HUES64 (cell line): ENCODE results near the gene NPTXR.
A peak's percentile ranks its signal among the peaks of the same experiment; 100 is the strongest.

Experiments used
- H3K27ac ChIP-seq: 2 replicates; pipeline ENCODE4 v1.7.0; 2013; ENCODE audit warnings: low read depth, low read length, inconsistent platforms
- H3K27me3 ChIP-seq: 2 replicates; pipeline ENCODE4 v1.6.1; 2013; ENCODE audit warnings: mild to moderate bottlenecking, low read length; ENCODE audit not compliant: insufficient read depth
- H3K36me3 ChIP-seq: 2 replicates; pipeline ENCODE4 v1.6.1; 2013; ENCODE audit warnings: mild to moderate bottlenecking, low read length; ENCODE audit not compliant: insufficient read depth
- H3K4me1 ChIP-seq: 2 replicates; pipeline ENCODE4 v1.6.1; 2013; ENCODE audit warnings: mild to moderate bottlenecking, low read length, moderate library complexity; ENCODE audit not compliant: insufficient read depth
- H3K4me3 ChIP-seq: 2 replicates; pipeline ENCODE4 v1.5.1; 2013; ENCODE audit warnings: mild to moderate bottlenecking, low read length, moderate library complexity
- H3K9ac ChIP-seq: 2 replicates; pipeline ENCODE4 v1.6.1; 2013; ENCODE audit warnings: mild to moderate bottlenecking, low read depth, low read length
- H3K9me3 ChIP-seq: 2 replicates; pipeline ENCODE4 v1.6.1; 2013; ENCODE audit warnings: low read depth, low read length; ENCODE audit not compliant: insufficient read depth
- WGBS: fragments of 150-250, 120-280 bp; methylation state at CpG from one replicate; pipeline ENCODE4 v1.1.7; 2013; ENCODE audit warnings: missing lambda C conversion rate; 5-methylcytosine and 5-hydroxymethylcytosine counted together

The NPTXR gene

DNA sequence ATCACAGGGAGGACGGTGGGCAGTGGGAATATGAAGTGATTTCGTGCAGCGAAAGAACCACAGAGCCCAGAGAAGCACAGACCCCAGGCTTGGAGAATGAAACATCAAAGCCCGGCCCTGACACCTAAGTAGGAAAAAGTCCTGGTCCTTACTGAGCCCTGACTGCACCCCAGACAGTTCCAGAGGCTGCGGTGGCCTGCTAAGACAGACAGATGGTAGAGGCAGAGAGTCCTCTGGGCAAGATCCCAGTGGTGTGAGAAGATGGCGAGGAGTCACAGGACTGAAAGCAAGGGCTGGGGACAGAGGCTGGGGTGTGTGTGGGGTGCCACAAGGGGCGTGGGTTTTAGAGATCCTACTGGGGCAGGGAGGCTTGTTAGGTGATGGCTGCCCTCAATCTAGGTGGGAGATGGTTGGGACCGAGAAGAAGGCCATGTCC is 24.5 kb upstream of the NPTXR start:
- Histone ChIP-seq H3K9ac (no peak overlapping the region), H3K4me3 (no peak overlapping the region), H3K27ac (no peak overlapping the region), H3K36me3 (peaks cover 31% of the 10 kb centered on the region), H3K27me3 (0 out of 2 replicates have a peak, but pooled peaks cover 1% of the 10 kb centered on the region), H3K9me3 (no peaks in the 10 kb centered on the region), H3K4me1 (peaks cover 26% of the 10 kb centered on the region)
- WGBS = 91% methylated on average over 8 of the region's 8 CpGs

DNA sequence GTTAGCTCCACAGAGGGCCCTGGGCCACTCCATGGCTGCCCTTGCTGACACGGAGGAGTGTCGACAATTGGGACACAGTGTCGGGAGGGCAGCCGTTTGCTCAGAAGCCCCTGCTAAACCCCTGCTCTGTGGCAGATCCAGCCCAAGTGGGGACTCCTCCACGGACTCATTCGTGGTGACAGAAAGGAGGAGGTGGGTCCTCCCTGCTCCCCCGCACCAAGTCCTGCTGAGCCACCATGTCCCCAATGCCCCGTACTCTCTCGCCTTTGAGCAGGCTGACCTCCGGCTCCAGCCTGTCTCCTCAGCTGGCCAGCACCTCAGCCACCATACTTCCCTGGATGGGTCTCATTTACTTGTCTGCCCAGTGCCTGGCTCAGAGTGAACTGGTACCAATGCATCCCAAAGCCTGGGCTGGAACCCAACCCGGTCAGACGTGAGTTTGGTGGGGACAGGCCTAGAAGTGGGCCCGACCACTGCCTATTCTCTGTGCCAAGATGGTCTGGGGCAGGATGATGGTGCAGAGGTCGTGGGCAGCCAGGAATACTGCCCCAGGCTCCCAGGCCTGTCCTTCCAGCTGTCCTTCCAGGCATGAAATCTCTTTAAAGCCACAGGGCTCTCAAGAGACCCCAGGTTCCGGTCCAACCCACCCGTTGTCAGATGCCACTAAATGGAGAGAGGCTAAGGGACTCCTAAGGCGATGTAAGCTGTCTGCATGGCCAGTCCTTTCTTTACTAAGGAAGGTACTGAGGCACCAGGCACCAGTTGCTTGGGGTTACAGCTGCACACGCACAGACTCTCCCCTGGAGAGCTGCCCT is 23.9 kb upstream of the NPTXR start:
- H3K4me1 ChIP-seq = peaks cover 24% of the 10 kb centered on the region

DNA sequence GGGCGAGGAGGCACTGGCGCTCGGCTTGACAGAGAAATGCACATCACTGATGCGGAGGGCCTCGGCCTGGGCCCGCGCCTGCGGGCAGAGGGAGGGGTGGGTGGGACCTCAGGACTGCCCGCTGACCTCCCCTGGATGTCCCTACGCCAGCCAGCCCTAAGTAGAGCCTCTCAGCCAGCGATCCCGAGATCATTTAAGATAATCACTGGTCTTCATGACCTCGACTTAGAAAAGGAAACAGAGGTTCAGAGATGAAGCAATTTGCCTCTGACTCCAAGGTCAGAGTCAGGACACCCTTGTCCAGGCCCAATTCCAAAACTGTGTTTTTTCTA is 23.3 kb upstream of the NPTXR start:
- no peak overlapping the region for H3K9ac ChIP-seq
- peaks cover 31% of the 10 kb centered on the region for H3K36me3 ChIP-seq
- H3K27ac ChIP-seq = no peak overlapping the region
- H3K9me3 ChIP-seq = no peaks in the 10 kb centered on the region
- H3K4me1 ChIP-seq = peaks cover 29% of the 10 kb centered on the region
- WGBS = 83% methylated on average over 13 of the region's 13 CpGs
- no peaks in the 10 kb centered on the region for H3K27me3 ChIP-seq
- H3K4me3 ChIP-seq = peak overlapping the region; percentile 8; the same call in 1 of the 2 replicates

More for the DNA sequence above, 23.9 kb upstream of the NPTXR start:
- no peaks in the 10 kb centered on the region for H3K9me3 ChIP-seq
- H3K36me3 ChIP-seq = peaks cover 31% of the 10 kb centered on the region
- H3K9ac ChIP-seq = no peak overlapping the region
- H3K4me3 ChIP-seq = no peak overlapping the region
- WGBS = 93% methylated on average over 18 of the region's 18 CpGs
- H3K27me3 ChIP-seq = no peaks in the 10 kb centered on the region
- no peak overlapping the region for H3K27ac ChIP-seq

DNA sequence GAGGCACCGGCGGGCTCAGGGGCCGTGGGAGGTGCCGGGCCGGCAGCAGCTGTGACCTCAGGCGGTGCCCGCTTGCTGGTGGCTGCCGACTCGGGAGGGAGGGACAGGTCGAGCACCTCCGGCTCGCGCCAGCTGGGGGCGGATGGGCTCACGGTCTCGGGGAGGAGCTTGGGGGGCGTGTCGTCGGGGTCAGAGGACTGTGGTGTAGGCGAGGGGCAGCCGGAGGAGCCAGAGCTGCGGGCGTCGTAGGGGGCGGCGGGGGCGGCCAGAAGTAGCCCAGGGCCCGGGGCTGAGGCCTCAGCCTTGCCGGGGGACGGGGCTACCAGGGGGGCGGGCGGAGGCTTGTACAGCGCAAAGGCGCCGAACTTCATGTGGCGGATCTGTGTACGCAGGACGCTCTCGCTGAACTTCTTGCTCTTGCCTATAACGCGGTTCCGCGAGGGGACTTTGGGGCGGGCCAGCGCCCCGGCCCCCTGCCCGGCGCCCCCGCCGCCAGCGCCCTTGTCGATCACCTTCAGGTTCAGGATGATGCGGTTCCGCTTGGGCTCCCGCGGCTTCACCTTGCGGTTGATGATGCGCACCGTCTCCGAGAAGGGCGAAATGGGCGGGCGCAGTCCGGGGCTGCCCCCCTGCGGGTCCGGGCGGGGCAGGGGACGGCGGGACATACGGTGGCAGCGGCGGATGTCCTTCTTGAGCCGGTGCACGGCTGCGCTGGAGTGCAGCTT is 22.7 kb upstream of the NPTXR start:
- Histone ChIP-seq H3K9ac (no peak overlapping the region), H3K27ac (no peak overlapping the region), H3K27me3 (no peaks in the 10 kb centered on the region), H3K9me3 (no peaks in the 10 kb centered on the region), H3K4me1 (peaks cover 32% of the 10 kb centered on the region), H3K4me3 (peak overlapping the region; percentile 8; the same call in 1 of the 2 replicates), H3K36me3 (peaks cover 31% of the 10 kb centered on the region)
- WGBS = 71% methylated on average over 75 of the region's 75 CpGs

DNA sequence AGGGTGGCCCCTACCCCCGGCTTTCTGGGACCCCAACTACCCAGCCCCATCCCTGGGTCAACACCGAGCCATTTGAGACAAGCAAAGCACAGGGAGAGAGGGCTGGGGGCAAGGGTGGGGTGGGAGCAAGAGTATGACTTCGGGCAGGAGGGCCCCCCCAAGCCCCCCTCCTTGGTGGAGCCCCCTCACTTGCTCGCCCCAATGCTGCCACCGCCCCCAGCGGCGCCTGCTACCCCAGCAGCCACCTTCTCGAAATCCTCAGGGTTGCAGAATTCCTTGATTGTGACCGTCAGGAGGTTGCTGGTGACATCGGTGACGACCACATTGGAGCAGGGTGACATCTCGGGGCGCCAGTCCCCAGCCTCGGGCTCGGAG is 22.2 kb upstream of the NPTXR start:
- peaks cover 31% of the 10 kb centered on the region for H3K36me3 ChIP-seq
- H3K9ac ChIP-seq = no peak overlapping the region
- H3K27ac ChIP-seq = no peak overlapping the region
- peaks cover 36% of the 10 kb centered on the region for H3K4me1 ChIP-seq
- WGBS = 81% methylated on average over 15 of the region's 15 CpGs
- H3K4me3 ChIP-seq = no peak overlapping the region
- H3K9me3 ChIP-seq = no peaks in the 10 kb centered on the region
- no peaks in the 10 kb centered on the region for H3K27me3 ChIP-seq

DNA sequence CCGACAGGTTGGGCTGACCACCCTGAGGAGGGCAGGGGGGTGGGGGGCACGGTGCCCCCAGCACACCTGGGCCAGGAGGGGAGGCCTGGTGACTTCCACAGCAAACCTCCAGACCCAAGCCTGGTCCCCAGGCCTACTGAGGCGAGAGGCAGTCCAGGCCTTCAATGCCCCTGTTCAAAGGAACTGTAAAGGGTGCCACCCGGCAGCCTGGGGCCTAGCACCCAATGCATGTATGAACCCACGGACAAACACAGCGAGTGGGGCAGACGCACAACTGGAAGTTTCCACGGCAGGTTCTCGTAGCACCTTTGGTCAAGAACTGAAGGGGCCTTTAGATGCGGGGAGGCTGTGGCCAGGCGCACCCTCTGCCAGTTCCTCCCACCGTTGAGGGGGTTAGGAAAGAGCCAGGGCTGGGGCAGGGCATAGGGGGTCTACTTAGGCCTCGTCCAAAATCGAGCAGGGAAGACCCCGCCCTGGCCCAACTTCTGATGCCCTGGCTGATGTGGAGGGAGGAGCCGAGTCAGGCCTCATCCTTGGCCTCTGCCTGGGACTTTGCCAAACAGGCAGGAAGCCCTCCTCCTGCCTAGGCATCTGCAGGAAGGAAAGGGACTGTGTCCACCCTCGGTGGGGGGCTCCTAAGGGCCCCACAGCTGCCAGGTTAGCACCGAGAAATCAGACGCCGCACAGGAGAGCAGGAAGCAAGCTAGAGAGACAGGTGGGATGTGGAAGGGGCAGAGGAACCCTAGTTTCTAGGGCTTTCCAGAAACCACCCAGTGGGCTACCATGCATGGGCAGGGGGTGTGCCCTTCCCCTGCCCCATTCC is 21.6 kb upstream of the NPTXR start:
- Histone ChIP-seq H3K27me3 (no peaks in the 10 kb centered on the region), H3K4me1 (peaks cover 30% of the 10 kb centered on the region), H3K36me3 (peaks cover 31% of the 10 kb centered on the region), H3K27ac (no peak overlapping the region; the same call in 1 of the 2 replicates), H3K9ac (no peak overlapping the region), H3K4me3 (no peak overlapping the region), H3K9me3 (no peaks in the 10 kb centered on the region)
- WGBS = 92% methylated on average over 20 of the region's 20 CpGs

DNA sequence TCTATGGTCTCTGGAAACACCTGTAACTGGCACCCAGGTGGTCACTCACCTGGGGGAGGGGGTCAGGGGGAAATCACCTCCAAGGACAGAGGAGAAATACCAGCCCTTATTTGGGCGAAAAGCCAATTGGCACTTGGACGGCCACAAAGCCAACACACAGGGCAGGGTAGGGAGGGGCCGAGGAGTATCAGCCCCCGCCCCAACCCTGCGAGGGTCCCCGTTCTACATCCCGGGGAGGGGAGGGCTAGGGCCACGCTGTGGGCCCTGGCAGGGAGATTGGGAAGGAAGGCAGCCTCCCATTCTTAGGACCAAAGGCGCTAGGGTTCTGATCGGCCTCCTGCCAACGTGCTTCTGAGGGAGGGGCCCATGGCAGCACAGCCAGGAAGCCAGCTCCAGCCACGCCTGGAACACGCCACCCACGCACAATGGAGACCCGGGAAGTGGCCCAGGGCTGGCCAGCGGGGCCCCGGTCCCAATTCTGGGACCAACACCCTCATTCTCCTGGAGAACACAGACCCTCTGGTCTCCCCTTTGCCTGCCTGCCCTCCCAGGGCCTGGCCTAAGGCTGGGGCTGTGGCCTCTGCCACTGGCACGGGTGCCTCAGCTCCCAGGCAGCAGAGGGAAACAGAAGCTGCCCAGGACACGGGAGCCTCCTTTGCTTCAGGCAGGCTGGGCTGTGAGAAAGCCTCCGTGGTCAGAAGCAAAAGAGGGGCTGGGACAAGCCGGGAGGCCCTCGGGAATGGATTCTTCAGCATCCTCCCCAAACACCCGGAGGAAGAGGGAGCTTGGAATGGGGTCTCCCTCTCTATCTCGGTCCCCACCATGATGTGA is 20.7 kb upstream of the NPTXR start:
- WGBS = 77% methylated on average over 23 of the region's 24 CpGs
- no peak overlapping the region for H3K4me3 ChIP-seq
- H3K9ac ChIP-seq = peak overlapping the region; percentile 45
- H3K4me1 ChIP-seq = peaks cover 29% of the 10 kb centered on the region
- no peaks in the 10 kb centered on the region for H3K9me3 ChIP-seq
- peaks cover 26% of the 10 kb centered on the region for H3K36me3 ChIP-seq
- peak overlapping the region; percentile 67; the same call in 1 of the 2 replicates for H3K27ac ChIP-seq
- no peaks in the 10 kb centered on the region for H3K27me3 ChIP-seq

DNA sequence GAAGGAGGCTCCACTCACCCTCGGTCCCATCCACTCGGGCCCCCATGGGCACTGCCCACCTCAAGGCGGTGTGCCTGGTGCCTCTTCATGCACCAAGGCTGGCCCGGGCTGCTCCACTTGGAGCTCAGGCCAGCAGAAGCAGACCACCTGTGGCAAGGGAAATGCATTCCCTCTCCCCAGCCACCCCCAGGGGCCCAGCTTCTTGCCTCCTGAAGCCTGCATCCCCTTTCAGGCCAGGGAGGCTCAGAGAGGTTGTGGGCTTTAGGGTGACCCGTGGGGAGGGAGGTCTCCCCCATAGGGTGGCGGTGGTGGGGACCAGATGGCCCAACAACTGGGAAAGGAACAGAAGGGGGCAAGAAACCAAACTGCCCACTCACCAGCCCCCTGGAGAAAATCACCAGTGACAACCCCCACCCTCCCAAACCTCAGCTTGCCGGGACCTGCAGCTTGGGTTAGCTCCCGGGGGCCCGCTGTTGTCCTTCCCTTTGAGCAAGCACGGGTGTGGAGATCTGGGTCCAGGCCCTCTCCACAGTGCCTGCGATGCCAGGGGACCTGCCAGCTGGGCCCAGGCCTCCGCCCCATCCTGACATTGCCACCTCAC is 19.8 kb upstream of the NPTXR start:
- Histone ChIP-seq H3K36me3 (peaks cover 20% of the 10 kb centered on the region), H3K27me3 (no peaks in the 10 kb centered on the region)

DNA sequence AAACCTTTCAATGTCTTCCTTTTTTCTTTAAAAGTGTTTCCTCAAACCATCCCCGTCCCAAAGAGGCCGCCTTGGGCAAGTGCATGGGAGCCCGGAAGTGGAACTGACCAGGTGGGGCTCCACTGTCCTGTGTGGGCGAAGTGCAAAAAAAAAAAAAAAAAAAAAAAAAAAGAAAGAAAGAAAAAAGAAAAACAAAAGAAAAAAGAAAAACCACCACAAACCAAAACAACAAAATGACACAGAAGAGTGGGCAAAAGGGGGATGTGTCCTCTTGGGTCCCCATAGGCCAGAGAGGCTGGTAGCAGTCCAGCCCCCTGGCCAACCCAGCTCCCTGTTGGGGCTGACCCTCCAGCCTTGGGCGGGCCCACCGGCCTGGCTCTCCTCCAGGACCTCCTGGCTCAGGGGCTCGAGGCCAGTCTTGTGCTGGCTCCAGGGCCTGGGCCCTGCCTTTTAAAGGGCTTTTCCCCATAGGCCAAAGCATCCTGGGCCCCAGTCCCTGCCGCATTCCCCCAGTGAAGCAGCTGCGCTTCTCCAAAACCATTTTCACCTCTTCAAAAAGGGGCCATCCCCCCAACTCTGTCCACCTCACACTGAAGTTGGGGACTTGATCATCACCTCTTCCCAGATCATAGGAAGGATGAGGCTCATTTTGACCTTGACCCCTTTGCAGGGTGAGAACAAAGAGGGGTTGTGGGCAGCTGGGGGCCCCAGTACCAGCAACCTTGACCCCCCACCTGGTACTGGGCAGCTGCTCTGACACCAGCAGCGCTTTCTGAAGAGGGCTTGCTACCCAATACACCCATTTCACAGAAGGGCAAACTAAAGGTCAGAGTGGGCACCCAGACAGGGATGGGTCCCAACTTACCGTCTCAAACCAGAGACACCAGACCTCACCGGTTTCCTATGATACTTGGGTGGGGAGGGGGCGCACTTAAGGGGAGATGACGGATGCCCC is 18.8 kb upstream of the NPTXR start:
- H3K27me3 ChIP-seq = no peaks in the 10 kb centered on the region
- peaks cover 12% of the 10 kb centered on the region for H3K36me3 ChIP-seq
- WGBS = 70% methylated on average over 11 of the region's 14 CpGs
- H3K9me3 ChIP-seq = no peaks in the 10 kb centered on the region
- H3K9ac ChIP-seq = no peak overlapping the region
- H3K4me1 ChIP-seq = peaks cover 25% of the 10 kb centered on the region
- peak overlapping the region; percentile 49; the same call in 1 of the 2 replicates for H3K27ac ChIP-seq
- H3K4me3 ChIP-seq = no peak overlapping the region

More for the DNA sequence above, 19.8 kb upstream of the NPTXR start:
- Histone ChIP-seq H3K27ac (peak overlapping the region; percentile 58; the same call in 1 of the 2 replicates), H3K9me3 (no peaks in the 10 kb centered on the region), H3K9ac (no peak overlapping the region), H3K4me3 (no peak overlapping the region), H3K4me1 (peaks cover 25% of the 10 kb centered on the region)
- 89% methylated on average over 12 of the region's 12 CpGs for WGBS
